ENCODE results near the gene WDR37. TPM values are rescaled to one million over a fixed set of nuclear protein-coding genes. Genes with fewer than 3 reads are reported as not detected.

WDR37 gene
- total RNA-seq, 6 experiments from 2014 or later: 17.0 to 22.8 (median 18.8) TPM

DNA sequence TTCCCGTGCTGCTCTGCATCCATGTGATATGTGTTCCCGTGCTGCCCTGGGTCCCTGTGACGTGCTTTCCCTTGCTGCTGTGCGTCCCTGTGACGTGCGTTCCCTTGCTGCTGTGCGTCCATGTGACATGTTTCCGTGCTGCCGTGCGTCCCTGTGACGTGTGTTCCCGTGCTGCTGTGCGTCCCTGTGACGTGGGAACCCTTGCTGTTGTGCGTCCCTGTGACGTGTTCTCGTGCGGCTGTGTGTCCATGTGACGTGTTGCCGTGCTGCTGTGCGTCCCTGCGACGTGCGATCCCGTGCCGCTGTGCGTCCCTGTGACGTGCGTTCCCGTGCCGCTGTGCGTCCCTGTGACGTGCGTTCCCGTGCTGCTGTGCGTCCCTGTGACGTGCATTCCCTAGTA is 45.8 kb downstream of the WDR37 start:
- peaks cover 43% of the 10 kb centered on the region for H3K36me3 Mint-ChIP-seq (ENCODE audit: low read depth)
- TF ChIP-seq, protein P1, sequence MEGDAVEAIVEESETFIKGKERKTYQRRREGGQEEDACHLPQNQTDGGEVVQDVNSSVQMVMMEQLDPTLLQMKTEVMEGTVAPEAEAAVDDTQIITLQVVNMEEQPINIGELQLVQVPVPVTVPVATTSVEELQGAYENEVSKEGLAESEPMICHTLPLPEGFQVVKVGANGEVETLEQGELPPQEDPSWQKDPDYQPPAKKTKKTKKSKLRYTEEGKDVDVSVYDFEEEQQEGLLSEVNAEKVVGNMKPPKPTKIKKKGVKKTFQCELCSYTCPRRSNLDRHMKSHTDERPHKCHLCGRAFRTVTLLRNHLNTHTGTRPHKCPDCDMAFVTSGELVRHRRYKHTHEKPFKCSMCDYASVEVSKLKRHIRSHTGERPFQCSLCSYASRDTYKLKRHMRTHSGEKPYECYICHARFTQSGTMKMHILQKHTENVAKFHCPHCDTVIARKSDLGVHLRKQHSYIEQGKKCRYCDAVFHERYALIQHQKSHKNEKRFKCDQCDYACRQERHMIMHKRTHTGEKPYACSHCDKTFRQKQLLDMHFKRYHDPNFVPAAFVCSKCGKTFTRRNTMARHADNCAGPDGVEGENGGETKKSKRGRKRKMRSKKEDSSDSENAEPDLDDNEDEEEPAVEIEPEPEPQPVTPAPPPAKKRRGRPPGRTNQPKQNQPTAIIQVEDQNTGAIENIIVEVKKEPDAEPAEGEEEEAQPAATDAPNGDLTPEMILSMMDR (IDR thresholded peaks at IDR 0.05): no peak
- no peak overlapping the region for H3K4me3 Mint-ChIP-seq
- peaks cover 2% of the 10 kb centered on the region for H3K27me3 Mint-ChIP-seq (ENCODE audit: insufficient read depth)
- H3K27ac Mint-ChIP-seq: peak overlapping the region; percentile 17; the same call in 1 of the 2 replicates
- DNase-seq: no peak
- H3K4me1 Mint-ChIP-seq (ENCODE audit: low read depth): peaks cover 15% of the 10 kb centered on the region
- H3K9me3 Mint-ChIP-seq: no peaks in the 10 kb centered on the region

DNA sequence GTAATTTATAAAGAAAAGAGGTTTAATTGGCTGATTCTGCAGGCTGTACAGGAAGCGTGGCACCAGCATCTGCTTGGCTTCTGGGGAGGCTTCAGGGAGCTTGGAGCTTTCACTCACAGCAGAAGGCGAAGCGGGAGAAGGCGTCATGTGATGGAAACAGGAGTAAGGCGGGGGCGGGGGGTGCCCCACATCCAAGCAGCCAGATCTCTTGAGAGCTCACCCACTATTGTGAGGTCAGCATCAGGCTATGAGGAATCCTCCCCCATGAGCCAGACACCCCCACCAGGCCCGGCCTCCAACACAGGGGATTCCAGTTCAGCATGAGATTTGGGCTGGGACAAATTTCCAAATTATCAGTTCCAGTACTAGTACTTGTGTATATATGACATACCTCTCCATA is 46.2 kb downstream of the WDR37 start:
- Mint-ChIP-seq H3K9me3 (no peaks in the 10 kb centered on the region), H3K27ac (no peak overlapping the region), H3K4me3 (no peak overlapping the region), H3K4me1 (ENCODE audit: low read depth) (peaks cover 15% of the 10 kb centered on the region), H3K27me3 (ENCODE audit: insufficient read depth) (peaks cover 2% of the 10 kb centered on the region), H3K36me3 (ENCODE audit: low read depth) (peaks cover 45% of the 10 kb centered on the region)
- no peak for DNase-seq
- TF ChIP-seq, protein P1 (IDR thresholded peaks at IDR 0.05): no peak

DNA sequence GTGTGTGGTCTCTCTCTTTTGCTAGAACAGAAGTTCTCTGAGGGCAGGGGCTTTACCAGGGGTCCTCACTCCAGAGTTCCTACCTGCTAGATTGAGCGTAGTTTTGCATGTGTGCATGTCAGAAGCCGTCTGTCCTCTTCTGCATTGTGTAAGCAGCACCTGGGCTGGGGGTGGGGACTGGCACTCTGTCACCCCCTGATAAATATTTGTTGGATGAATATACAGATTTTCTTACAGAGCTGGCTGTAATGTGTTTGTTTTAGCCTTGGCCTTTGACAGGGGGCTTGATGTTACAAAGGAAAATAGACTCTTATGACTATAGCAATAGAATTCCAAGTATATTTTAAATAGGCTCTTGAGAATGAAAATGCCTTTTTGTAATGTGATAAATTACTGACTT is 46.6 kb downstream of the WDR37 start:
- H3K36me3 Mint-ChIP-seq (ENCODE audit: low read depth): peaks cover 49% of the 10 kb centered on the region
- no peak overlapping the region for H3K4me3 Mint-ChIP-seq
- TF ChIP-seq, protein P1 (IDR thresholded peaks at IDR 0.05): no peak
- no peak for DNase-seq
- peaks cover 15% of the 10 kb centered on the region for H3K4me1 Mint-ChIP-seq (ENCODE audit: low read depth)
- H3K9me3 Mint-ChIP-seq: no peaks in the 10 kb centered on the region
- peaks cover 2% of the 10 kb centered on the region for H3K27me3 Mint-ChIP-seq (ENCODE audit: insufficient read depth)
- H3K27ac Mint-ChIP-seq: peak overlapping the region; percentile 5; the same call in 1 of the 2 replicates

DNA sequence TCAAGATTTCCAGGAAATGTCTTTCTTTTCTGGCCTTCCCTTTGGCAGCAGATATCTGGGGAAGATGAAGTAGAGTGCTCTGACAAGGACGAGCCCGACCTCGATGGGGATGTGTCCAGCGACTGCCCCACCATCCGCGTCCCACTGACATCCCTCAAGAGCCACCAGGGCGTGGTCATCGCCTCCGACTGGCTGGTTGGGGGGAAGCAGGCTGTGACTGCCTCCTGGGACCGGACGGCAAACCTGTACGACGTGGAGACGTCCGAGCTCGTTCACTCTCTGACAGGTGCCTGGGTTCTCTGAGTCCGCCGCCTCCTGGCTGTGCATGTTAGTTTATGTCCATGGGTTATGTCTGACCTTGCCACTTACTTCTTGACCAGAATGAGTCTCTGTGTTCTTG is 47.4 kb downstream of the WDR37 start:
- TF ChIP-seq, protein P1 (IDR thresholded peaks at IDR 0.05): no peak
- H3K4me1 Mint-ChIP-seq (ENCODE audit: low read depth): peaks cover 15% of the 10 kb centered on the region
- no peak for DNase-seq
- H3K27me3 Mint-ChIP-seq (ENCODE audit: insufficient read depth): peaks cover 2% of the 10 kb centered on the region
- no peak overlapping the region for H3K27ac Mint-ChIP-seq
- no peak overlapping the region for H3K4me3 Mint-ChIP-seq
- peaks cover 56% of the 10 kb centered on the region for H3K36me3 Mint-ChIP-seq (ENCODE audit: low read depth)
- H3K9me3 Mint-ChIP-seq: no peaks in the 10 kb centered on the region

DNA sequence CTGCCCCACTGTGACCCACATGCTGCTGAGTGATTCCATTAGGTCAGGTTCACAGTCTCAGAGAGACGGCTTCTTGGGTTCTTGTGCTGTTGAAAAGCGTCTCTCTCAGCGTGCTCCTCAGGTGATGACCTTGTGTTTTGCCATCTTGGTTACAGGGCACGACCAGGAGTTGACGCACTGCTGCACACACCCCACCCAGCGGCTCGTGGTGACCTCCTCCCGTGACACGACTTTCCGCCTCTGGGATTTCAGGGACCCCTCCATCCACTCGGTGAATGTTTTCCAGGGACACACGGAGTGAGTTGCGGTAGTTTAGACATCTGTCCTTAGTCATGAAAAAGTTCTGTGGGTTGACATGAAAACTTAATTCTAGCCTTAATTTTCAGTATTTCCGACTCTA is 48.8 kb downstream of the WDR37 start:
- DNase-seq: no peak
- Mint-ChIP-seq H3K4me1 (ENCODE audit: low read depth) (peaks cover 19% of the 10 kb centered on the region), H3K27me3 (ENCODE audit: insufficient read depth) (peaks cover 2% of the 10 kb centered on the region; the same call in 1 of the 2 replicates), H3K9me3 (no peaks in the 10 kb centered on the region), H3K27ac (no peak overlapping the region), H3K4me3 (no peak overlapping the region), H3K36me3 (ENCODE audit: low read depth) (peaks cover 61% of the 10 kb centered on the region)
- TF ChIP-seq, protein P1 (IDR thresholded peaks at IDR 0.05): no peak

DNA sequence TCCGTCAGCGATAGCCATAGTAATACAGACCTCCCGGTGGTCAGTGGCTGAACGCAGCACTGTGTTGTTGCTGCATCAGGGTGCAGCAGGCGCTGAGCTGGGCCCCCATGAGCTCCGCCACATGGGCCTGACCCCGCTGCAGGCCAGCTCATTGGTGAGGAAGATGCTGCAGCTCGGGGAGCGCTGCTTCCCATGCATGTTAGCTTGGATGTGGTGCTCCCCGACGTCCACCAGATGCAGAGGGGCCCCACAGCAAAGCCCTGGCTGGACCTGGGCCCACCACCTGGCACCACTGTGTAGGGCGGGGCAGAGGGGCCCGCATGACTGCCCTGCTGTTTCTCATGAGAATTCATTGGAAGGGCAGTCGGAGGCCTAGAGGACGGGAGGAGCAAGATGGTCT is 50.8 kb downstream of the WDR37 start:
- Mint-ChIP-seq H3K4me1 (ENCODE audit: low read depth) (peaks cover 30% of the 10 kb centered on the region), H3K36me3 (ENCODE audit: low read depth) (peaks cover 61% of the 10 kb centered on the region), H3K27ac (no peak overlapping the region), H3K9me3 (no peaks in the 10 kb centered on the region), H3K4me3 (no peak overlapping the region), H3K27me3 (ENCODE audit: insufficient read depth) (peaks cover 6% of the 10 kb centered on the region; the same call in 1 of the 2 replicates)
- DNase-seq: no peak
- TF ChIP-seq, protein P1 (IDR thresholded peaks at IDR 0.05): no peak
